WERI-Rb-1 (cell line): Measurements from ENCODE around the gene ANKDD1B.
A peak's percentile ranks its signal among the peaks of the same experiment; 100 is the strongest.
"Not testable (repeated sequence)": the region's sequence is repeated elsewhere in the genome, so short reads cannot be mapped to it uniquely, and the experiment has no call there.

Source experiments
- DNase-seq: peaks from one replicate; pipeline ENCODE4 v3.0.0-alpha.2; 2020
- H3K27ac ChIP-seq: fragments of 250-450 bp; sonication (Bioruptor Pico); 2 replicates; pipeline ENCODE4 v1.5.1; 2020; ENCODE audit warnings: mild to moderate bottlenecking, moderate library complexity
- H3K27me3 ChIP-seq: fragments of 250-450 bp; sonication (Bioruptor Pico); 2 replicates; pipeline ENCODE4 v1.5.1; 2021; ENCODE audit warnings: mild to moderate bottlenecking, low read depth, moderate library complexity; ENCODE audit not compliant: insufficient read depth, severe bottlenecking
- H3K36me3 ChIP-seq: fragments of 250-450 bp; sonication (Bioruptor Pico); 2 replicates; pipeline ENCODE4 v1.5.1; 2020; ENCODE audit warnings: mild to moderate bottlenecking, moderate library complexity
- H3K4me3 ChIP-seq: 2 replicates; pipeline ENCODE4 v1.5.1; 2011; ENCODE audit warnings: low read depth, mild to moderate bottlenecking, control low read depth, low read length
- H3K9me3 ChIP-seq: fragments of 250-450 bp; sonication (Bioruptor Pico); 2 replicates; pipeline ENCODE4 v1.5.1; 2021; ENCODE audit warnings: mild to moderate bottlenecking, moderate library complexity; ENCODE audit not compliant: severe bottlenecking
- TF ChIP-seq, protein P1 (sequence below): IDR thresholded peaks from 2 replicates; pipeline ENCODE4 v1.5.1; 2011; ENCODE audit warnings: low read depth, mild to moderate bottlenecking, control low read depth, inconsistent platforms, low read length

ANKDD1B gene

DNA sequence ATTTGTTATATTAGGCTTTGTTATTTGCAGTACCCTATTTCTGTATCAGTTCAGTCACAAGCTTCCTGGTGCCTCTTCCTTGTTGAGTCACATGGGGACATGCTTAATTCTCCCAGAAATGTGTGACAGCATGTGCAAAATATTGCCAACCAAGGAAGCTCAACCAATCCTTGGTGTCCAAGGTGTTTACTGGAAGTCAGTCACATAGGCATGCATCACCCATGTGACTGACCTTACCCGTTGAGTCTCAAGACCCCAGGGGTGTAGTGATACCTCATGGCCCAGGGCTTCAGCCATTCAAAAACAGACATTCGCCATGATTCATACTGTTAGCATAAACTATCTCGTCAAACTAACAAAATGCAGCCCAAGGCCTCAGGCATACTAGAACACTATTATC lies 9.3 kb upstream of the ANKDD1B start:
- Histone ChIP-seq H3K4me3 (no peak overlapping the region), H3K9me3 (peaks cover 3% of the 10 kb centered on the region), H3K36me3 (no peaks in the 10 kb centered on the region; the same call in 1 of the 2 replicates), H3K27ac (no peak overlapping the region), H3K27me3 (no peaks in the 10 kb centered on the region)
- no peak for DNase-seq
- TF ChIP-seq, protein P1, sequence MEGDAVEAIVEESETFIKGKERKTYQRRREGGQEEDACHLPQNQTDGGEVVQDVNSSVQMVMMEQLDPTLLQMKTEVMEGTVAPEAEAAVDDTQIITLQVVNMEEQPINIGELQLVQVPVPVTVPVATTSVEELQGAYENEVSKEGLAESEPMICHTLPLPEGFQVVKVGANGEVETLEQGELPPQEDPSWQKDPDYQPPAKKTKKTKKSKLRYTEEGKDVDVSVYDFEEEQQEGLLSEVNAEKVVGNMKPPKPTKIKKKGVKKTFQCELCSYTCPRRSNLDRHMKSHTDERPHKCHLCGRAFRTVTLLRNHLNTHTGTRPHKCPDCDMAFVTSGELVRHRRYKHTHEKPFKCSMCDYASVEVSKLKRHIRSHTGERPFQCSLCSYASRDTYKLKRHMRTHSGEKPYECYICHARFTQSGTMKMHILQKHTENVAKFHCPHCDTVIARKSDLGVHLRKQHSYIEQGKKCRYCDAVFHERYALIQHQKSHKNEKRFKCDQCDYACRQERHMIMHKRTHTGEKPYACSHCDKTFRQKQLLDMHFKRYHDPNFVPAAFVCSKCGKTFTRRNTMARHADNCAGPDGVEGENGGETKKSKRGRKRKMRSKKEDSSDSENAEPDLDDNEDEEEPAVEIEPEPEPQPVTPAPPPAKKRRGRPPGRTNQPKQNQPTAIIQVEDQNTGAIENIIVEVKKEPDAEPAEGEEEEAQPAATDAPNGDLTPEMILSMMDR = no peak

DNA sequence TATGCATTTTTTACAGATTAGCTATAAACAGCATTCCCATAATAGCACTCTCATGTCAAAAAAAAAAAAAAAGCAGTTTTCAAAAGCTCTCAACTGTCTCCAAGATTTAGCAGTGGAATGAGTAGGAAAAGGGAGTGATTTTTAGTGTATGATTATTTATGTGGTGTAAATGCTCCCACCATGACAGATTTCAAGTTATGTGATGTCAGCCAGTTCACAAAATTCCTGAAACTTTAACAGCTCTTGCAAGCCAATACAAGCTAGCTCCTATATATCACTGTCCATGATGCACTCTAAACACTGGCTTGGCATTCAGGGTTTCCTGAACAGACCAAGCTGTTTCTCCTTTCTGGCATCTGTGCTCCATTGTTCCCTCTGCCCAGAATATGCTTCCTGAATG lies 7.9 kb upstream of the ANKDD1B start:
- TF ChIP-seq, protein P1 = no peak
- no peak for DNase-seq
- H3K9me3 ChIP-seq = peaks cover 3% of the 10 kb centered on the region
- H3K27me3 ChIP-seq = no peaks in the 10 kb centered on the region
- H3K27ac ChIP-seq = no peak overlapping the region
- H3K4me3 ChIP-seq = no peak overlapping the region
- no peaks in the 10 kb centered on the region for H3K36me3 ChIP-seq

DNA sequence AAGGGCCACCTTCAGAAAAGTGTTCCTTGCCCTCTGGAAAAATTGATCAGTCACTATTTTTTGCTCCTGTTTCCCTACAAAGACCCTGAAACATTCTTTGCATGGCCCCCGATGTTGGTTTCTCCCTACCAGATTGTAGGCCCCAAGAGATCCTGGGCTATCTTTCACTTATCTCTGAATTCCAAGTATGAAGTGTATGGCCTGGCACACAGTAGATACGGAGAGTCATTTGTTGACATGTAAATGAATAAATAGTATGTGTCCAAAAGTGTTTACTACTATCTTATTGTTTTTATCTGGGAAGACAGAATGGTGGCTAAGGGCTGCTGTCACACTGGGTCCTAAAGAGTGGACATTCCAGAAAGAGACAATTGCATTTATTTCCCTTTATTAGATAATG lies 7.4 kb upstream of the ANKDD1B start:
- DNase-seq = no peak
- TF ChIP-seq, protein P1 = no peak
- Histone ChIP-seq H3K9me3 (peaks cover 3% of the 10 kb centered on the region), H3K27me3 (no peaks in the 10 kb centered on the region), H3K36me3 (no peaks in the 10 kb centered on the region), H3K27ac (no peak overlapping the region), H3K4me3 (no peak overlapping the region)

DNA sequence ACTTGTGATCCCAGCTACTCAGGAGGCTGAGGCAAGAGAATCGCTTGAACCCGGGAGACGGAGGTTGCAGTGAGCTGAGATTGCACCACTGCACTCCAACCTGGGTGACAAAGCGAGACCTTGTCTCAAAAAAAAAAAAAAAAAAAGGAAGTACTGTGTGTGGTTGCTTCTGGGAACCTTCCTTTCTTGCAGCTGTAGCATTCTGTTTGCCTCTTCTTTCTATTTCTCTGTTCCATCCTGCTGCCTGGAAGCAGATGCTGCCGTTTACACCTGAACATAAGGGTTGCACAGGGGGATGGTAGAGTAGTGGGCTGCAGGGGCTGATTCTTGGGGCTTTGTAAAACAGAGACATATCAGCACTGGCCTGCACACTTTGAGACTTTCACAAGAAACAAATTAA lies 3.9 kb upstream of the ANKDD1B start:
- H3K36me3 ChIP-seq, DNase-seq, H3K4me3 ChIP-seq, H3K27ac ChIP-seq, H3K9me3 ChIP-seq, H3K27me3 ChIP-seq: not testable (repeated sequence)

DNA sequence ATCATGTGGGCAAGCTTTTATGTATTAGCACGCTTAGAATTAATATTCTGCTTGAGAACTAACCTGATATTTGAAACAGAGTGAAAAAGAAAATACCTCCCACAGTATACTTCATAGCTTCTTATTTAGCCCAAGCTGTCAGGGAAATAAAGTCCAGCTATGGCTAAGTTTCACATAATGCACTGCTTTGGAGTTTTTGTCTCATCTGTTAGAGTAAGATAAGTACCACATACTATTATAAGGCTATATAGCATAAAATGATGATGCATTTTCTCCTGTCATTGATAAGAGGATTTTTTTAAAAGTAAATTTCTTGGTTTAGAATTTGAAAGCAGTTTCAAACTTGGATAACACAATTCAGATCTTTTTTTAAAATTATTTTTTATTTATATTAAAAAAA lies 2.4 kb upstream of the ANKDD1B start:
- no peak overlapping the region for H3K27ac ChIP-seq
- H3K9me3 ChIP-seq = peaks cover 3% of the 10 kb centered on the region
- DNase-seq = no peak
- H3K27me3 ChIP-seq = no peaks in the 10 kb centered on the region
- TF ChIP-seq, protein P1 = no peak
- no peaks in the 10 kb centered on the region for H3K36me3 ChIP-seq
- H3K4me3 ChIP-seq = no peak overlapping the region

DNA sequence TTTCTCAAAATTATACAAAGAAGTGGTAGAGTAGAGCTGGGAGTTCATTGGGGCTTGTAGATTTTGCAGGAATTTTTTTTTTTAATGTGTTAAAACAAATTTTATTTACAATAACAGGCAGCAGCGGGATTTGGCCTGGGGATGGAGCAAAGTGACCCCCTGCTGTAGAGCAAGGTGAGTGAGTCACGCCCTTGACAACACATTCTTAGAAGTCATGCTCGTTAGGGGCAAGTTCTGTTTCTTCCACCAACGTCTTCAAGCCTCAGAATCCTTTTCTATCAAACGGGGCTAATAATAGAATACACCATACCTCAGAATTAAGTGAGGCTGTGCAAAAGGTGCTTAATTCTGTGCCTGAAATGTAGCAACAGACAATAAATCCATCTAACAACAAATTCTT lies 1.1 kb upstream of the ANKDD1B start:
- TF ChIP-seq, protein P1 = no peak
- Histone ChIP-seq H3K27me3 (no peaks in the 10 kb centered on the region), H3K27ac (peak overlapping the region; percentile 65), H3K36me3 (no peaks in the 10 kb centered on the region), H3K9me3 (no peaks in the 10 kb centered on the region), H3K4me3 (no peak overlapping the region)
- DNase-seq = no peak

DNA sequence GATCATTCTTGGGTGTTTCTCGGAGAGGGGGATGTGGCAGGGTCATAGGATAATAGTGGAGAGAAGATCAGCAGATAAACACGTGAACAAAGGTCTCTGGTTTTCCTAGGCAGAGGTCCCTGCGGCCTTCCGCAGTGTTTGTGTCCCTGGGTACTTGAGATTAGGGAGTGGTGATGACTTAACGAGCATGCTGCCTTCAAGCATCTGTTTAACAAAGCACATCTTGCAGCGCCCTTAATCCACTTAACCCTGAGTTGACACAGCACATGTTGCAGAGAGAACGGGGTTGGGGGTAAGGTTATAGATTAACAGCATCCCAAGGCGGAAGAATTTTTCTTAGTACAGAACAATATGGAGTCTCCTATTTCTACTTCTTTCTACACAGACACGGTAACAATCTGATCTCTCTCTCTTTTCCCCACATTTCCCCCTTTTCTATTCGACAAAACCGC lies 368 bp upstream of the ANKDD1B start:
- H3K27me3 ChIP-seq, H3K9me3 ChIP-seq, H3K36me3 ChIP-seq, H3K4me3 ChIP-seq: not testable (repeated sequence)
- peak; percentile 80 for DNase-seq
- peak overlapping the region; percentile 65 for H3K27ac ChIP-seq
